ENCODE data around the gene ZC3H18. TPM values are rescaled to one million over a fixed set of nuclear protein-coding genes. Genes with fewer than 3 reads are reported as not detected.
A peak's percentile ranks its signal among the peaks of the same experiment; 100 is the strongest.

Gene ZC3H18
- total RNA-seq, 4 donors from 2014 or later, result 19.7 to 52.2 (median 28.1) TPM

DNA sequence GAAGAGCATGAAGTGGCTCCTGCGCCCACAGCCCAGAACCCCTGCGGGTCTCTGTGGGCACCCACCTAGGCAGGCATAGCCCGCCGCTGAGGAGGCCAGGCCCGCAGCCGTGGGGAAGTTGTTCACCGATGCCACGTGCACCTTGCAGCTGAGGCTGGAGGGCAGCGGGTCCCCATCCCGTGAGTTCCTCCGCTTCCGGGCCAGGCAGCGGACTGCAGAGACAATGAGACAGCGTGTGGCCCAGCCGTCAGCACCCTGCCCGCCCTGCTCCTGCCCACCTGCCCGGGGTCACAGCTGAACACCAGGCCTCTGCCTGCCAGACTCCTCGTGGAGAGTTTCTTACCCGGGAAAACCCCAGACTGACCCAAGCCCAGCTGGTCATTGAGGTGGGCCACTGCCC is 87.2 kb downstream of the ZC3H18 start:
- no peaks in the 10 kb centered on the region for H3K9me3 ChIP-seq
- 82 to 92% methylated on average over 5 to 12 of the region's 19 CpGs for WGBS, 2 donors
- H3K27ac ChIP-seq, result no peak overlapping the region
- DNase-seq (ENCODE audit: low spot score in 2 of 2), result no peak
- H3K4me1 ChIP-seq, result peaks cover 0 to 13% (median 6%) of the 10 kb centered on the region in 4 donors
- peaks cover 0 to 70% (median 6%) of the 10 kb centered on the region in 3 donors for H3K36me3 ChIP-seq
- H3K4me3 ChIP-seq, result no peak overlapping the region
- TF ChIP-seq, protein P1, sequence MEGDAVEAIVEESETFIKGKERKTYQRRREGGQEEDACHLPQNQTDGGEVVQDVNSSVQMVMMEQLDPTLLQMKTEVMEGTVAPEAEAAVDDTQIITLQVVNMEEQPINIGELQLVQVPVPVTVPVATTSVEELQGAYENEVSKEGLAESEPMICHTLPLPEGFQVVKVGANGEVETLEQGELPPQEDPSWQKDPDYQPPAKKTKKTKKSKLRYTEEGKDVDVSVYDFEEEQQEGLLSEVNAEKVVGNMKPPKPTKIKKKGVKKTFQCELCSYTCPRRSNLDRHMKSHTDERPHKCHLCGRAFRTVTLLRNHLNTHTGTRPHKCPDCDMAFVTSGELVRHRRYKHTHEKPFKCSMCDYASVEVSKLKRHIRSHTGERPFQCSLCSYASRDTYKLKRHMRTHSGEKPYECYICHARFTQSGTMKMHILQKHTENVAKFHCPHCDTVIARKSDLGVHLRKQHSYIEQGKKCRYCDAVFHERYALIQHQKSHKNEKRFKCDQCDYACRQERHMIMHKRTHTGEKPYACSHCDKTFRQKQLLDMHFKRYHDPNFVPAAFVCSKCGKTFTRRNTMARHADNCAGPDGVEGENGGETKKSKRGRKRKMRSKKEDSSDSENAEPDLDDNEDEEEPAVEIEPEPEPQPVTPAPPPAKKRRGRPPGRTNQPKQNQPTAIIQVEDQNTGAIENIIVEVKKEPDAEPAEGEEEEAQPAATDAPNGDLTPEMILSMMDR (IDR thresholded peaks at IDR 0.05), result no peak
- TF ChIP-seq EP300 (IDR thresholded peaks at IDR 0.05) (no peak), POLR2A (IDR thresholded peaks at IDR 0.05) (no peak)
- no peaks in the 10 kb centered on the region for H3K27me3 ChIP-seq

DNA sequence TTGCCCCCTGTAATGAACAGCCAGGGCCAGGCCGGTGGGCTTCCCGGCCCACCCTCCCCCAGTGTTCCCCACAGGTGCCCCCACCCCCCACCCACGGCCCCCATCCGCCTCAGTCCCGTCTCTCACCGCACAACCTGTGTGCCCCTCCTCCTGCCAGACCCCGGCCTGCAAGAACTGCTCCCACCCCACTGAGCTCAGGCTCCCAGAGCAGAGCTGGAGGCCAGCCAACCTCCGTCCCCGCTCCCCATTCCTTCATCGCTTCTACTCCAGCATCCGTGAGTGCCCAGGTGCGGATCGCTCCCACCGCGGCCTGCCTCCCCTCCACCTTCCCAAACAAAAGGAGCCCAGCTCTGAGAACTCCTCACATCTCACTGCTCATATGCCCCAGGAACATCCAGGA is 88.5 kb downstream of the ZC3H18 start:
- TF ChIP-seq EP300 (IDR thresholded peaks at IDR 0.05) (no peak), POLR2A (IDR thresholded peaks at IDR 0.05) (no peak)
- TF ChIP-seq, protein P1 (IDR thresholded peaks at IDR 0.05), result no peak
- DNase-seq (ENCODE audit: low spot score in 2 of 2), result no peak
- H3K4me3 ChIP-seq, result no peak overlapping the region
- H3K27ac ChIP-seq, result no peak overlapping the region
- H3K4me1 ChIP-seq, result peaks cover 0 to 15% (median 7%) of the 10 kb centered on the region in 4 donors
- H3K36me3 ChIP-seq, result peaks cover 0 to 57% (median 6%) of the 10 kb centered on the region in 3 donors
- H3K9me3 ChIP-seq, result no peaks in the 10 kb centered on the region
- H3K27me3 ChIP-seq, result no peaks in the 10 kb centered on the region
- WGBS, 2 donors, result 89 to 91% methylated on average over 14 of the region's 15 CpGs

GRCh38 chr16:88659160-88659559 is 89.0 kb downstream of the ZC3H18 start:
- DNase-seq (ENCODE audit: low spot score in 2 of 2), result no peak
- peaks cover 0 to 52% (median 6%) of the 10 kb centered on the region in 3 donors for H3K36me3 ChIP-seq
- peaks cover 0 to 20% (median 9%) of the 10 kb centered on the region in 4 donors for H3K4me1 ChIP-seq
- H3K4me3 ChIP-seq, result no peak overlapping the region
- H3K27me3 ChIP-seq, result no peaks in the 10 kb centered on the region
- H3K9me3 ChIP-seq, result no peaks in the 10 kb centered on the region
- WGBS, 2 donors, result 94% methylated on average over 23 to 25 of the region's 25 CpGs
- no peak overlapping the region for H3K27ac ChIP-seq
- TF ChIP-seq, protein P1 (IDR thresholded peaks at IDR 0.05), result no peak

DNA sequence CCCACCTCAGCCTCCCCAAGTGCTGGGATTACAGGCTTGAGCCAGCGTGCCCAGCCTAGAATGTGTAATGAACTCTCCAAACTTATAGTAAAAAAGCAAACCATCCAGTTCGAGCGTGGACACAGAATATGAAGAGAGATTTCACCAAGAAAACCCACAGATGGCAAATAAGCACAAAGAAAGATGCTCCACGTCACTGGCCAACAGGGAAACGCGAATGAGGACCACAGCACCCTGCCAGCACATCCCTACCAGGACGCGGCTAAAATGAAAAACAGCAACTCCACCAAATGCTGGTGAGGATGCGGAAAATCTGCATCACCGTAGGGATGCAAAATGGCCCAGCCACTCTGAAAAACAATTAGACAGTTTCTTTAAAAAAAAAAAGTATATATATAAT is 91.3 kb downstream of the ZC3H18 start:
- Histone ChIP-seq H3K27me3 (no peaks in the 10 kb centered on the region), H3K4me1 (peaks cover 0 to 27% (median 10%) of the 10 kb centered on the region in 4 donors), H3K9me3 (no peaks in the 10 kb centered on the region), H3K36me3 (peaks cover 0 to 29% (median 0%) of the 10 kb centered on the region in 3 donors), H3K4me3 (no peak overlapping the region), H3K27ac (no peak overlapping the region)
- DNase-seq (ENCODE audit: low spot score in 2 of 2), result no peak
- 80 to 90% methylated on average over 10 of the region's 10 CpGs for WGBS, 2 donors
- TF ChIP-seq POLR2A (IDR thresholded peaks at IDR 0.05) (no peak), EP300 (IDR thresholded peaks at IDR 0.05) (no peak)
- TF ChIP-seq, protein P1 (IDR thresholded peaks at IDR 0.05), result no peak

DNA sequence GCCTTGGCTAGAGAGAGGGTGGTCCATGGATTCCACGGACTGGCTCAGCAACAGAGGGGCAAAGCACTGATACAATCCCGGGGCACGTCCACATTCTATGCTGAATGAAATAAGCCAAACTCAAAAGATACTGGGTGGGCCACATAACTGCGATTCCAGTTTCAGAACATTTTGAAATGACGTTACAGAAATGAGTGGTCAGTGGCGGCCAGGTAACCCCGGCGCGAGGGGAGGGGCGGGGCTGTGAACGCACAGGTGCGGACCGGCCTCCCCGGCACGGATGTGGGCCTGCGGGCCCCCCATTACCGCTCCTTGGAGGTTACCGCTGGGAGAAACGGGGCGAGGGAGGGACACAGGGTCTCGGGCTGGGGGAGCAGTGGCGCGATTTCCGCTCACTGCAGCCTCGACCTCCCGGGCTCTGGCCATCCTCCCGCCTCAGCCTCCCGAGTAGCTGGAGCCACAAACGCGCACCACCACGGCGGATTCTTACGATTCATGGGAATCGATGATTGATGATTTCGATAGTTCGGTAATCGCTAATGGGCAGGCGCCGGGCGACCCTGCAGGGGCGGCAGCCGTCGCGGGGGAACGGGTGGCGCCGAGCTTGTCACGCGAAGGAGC is 92.1 kb downstream of the ZC3H18 start:
- no peak for DNase-seq (ENCODE audit: low spot score in 2 of 2)
- H3K4me3 ChIP-seq, result peak overlapping the region; percentile 76 to 88 (median 82)
- no peaks in the 10 kb centered on the region for H3K9me3 ChIP-seq
- H3K4me1 ChIP-seq, result peaks cover 0 to 27% (median 10%) of the 10 kb centered on the region in 4 donors
- 1 to 4% methylated on average over 24 to 41 of the region's 49 CpGs for WGBS, 2 donors
- peak overlapping the region; percentile 75 to 94 (median 91) for H3K27ac ChIP-seq
- H3K36me3 ChIP-seq, result peaks cover 0 to 21% (median 0%) of the 10 kb centered on the region in 3 donors
- TF ChIP-seq, protein P1 (IDR thresholded peaks at IDR 0.05), result no peak
- TF ChIP-seq POLR2A (IDR thresholded peaks at IDR 0.05), result no peak
- no peak for TF ChIP-seq EP300 (IDR thresholded peaks at IDR 0.05)
- no peaks in the 10 kb centered on the region for H3K27me3 ChIP-seq
